ENCODE data around the gene MVP. TPM values are rescaled to one million over a fixed set of nuclear protein-coding genes. Genes with fewer than 3 reads are reported as not detected.

Gene MVP
- total and polyA plus RNA-seq, 7 experiments from 2014 or later = 118 to 221 (median 150) TPM

- Histone ChIP-seq H3K4me1 (ENCODE audit: control insufficient read depth in 2 of 2, insufficient read depth in 2 of 2, low read length in 2 of 2) (peaks cover 0 to 7% of the 10 kb centered on the region in 2 donors), H3K4me3 (ENCODE audit: low read length) (no peak overlapping the region), H3K9me3 (ENCODE audit: control insufficient read depth in 2 of 3, low read length in 3 of 3) (no peaks in the 10 kb centered on the region), H3K36me3 (ENCODE audit: control insufficient read depth in 2 of 3, insufficient read depth in 3 of 3, low read length in 3 of 3) (peaks cover 0 to 2% (median 0%) of the 10 kb centered on the region in 3 experiments), H3K27ac (ENCODE audit: low read depth, low read length) (no peak overlapping the region), H3K27me3 (ENCODE audit: control insufficient read depth in 2 of 2, insufficient read depth in 2 of 2, low read length in 2 of 2) (no peaks in the 10 kb centered on the region)
- Mint-ChIP-seq H3K27ac (no peak overlapping the region), H3K9me3 (peaks cover 0 to 4% (median 0%) of the 10 kb centered on the region in 11 donors), H3K4me3 (no peak overlapping the region), H3K27me3 (no peaks in the 10 kb centered on the region), H3K4me1 (peaks cover 7 to 13% (median 9%) of the 10 kb centered on the region in 7 donors), H3K36me3 (peaks cover 0 to 8% (median 0%) of the 10 kb centered on the region in 5 donors)
- CTCF ChIA-PET = interaction anchor here (0.7 to 2.6 kb wide), 4 partner anchors 30 to 127 kb away, joined by 3 to 13 read pairs (median 4); no protein-coding TSS in a partner anchor
- DNase-seq (no peak), ATAC-seq (no peak)
- POLR2A ChIA-PET = interaction anchor here (0.6 to 1.9 kb wide), 7 partner anchors 9 to 616 kb away, joined by 3 to 7 read pairs (median 3); partner anchors contain the start of genes KIF22 and PAGR1
- intact Hi-C loops (cut with micrococcal nuclease) = no loop called here
These were observed 32.4 kb downstream of the MVP start for GRCh38 chr16:29852654-29853053.

GRCh38 chr16:29854520-29855100 is 34.3 kb downstream of the MVP start:
- H3K27me3 Mint-ChIP-seq = no peaks in the 10 kb centered on the region
- H3K27ac Mint-ChIP-seq = peak overlapping the region in 1 of 9 donors; percentile 34
- Histone ChIP-seq H3K4me3 (ENCODE audit: low read length) (no peak overlapping the region), H3K4me1 (ENCODE audit: control insufficient read depth in 2 of 2, insufficient read depth in 2 of 2, low read length in 2 of 2) (no peaks in the 10 kb centered on the region), H3K27me3 (ENCODE audit: control insufficient read depth in 2 of 2, insufficient read depth in 2 of 2, low read length in 2 of 2) (no peaks in the 10 kb centered on the region), H3K27ac (ENCODE audit: low read depth, low read length) (no peak overlapping the region), H3K9me3 (ENCODE audit: control insufficient read depth in 2 of 3, low read length in 3 of 3) (no peaks in the 10 kb centered on the region), H3K36me3 (ENCODE audit: control insufficient read depth in 2 of 3, insufficient read depth in 3 of 3, low read length in 3 of 3) (peaks cover 0 to 19% (median 0%) of the 10 kb centered on the region in 3 experiments)
- H3K36me3 Mint-ChIP-seq = peaks cover 0 to 14% (median 5%) of the 10 kb centered on the region in 5 donors
- ATAC-seq = no peak
- peaks cover 0 to 12% (median 3%) of the 10 kb centered on the region in 7 donors for H3K4me1 Mint-ChIP-seq
- peaks cover 0 to 4% (median 0%) of the 10 kb centered on the region in 11 donors for H3K9me3 Mint-ChIP-seq
- intact Hi-C loops (cut with micrococcal nuclease) = no loop called here
- POLR2A ChIA-PET = interaction anchor here (0.7 to 1.9 kb wide), 5 partner anchors 22 to 119 kb away, joined by 3 to 7 read pairs (median 5); partner anchors contain the start of gene TAOK2
- no peak overlapping the region for H3K4me3 Mint-ChIP-seq
- DNase-seq = no peak
- CTCF ChIA-PET = no interaction called here

- H3K27ac ChIP-seq (ENCODE audit: low read depth, low read length) = no peak overlapping the region
- no peaks in the 10 kb centered on the region for H3K9me3 ChIP-seq (ENCODE audit: control insufficient read depth in 2 of 3, low read length in 3 of 3)
- ATAC-seq (no peak), DNase-seq (no peak)
- H3K27me3 ChIP-seq (ENCODE audit: control insufficient read depth in 2 of 2, insufficient read depth in 2 of 2, low read length in 2 of 2) = no peaks in the 10 kb centered on the region
- peaks cover 0 to 36% (median 7%) of the 10 kb centered on the region in 3 experiments for H3K36me3 ChIP-seq (ENCODE audit: control insufficient read depth in 2 of 3, insufficient read depth in 3 of 3, low read length in 3 of 3)
- CTCF ChIA-PET = interaction anchor here (0.7 to 1.1 kb wide), 4 partner anchors 36 to 162 kb away, joined by 3 to 6 read pairs (median 4); no protein-coding TSS in a partner anchor
- H3K4me3 ChIP-seq (ENCODE audit: low read length) = no peak overlapping the region
- peaks cover 10 to 15% of the 10 kb centered on the region in 2 donors for H3K4me1 ChIP-seq (ENCODE audit: control insufficient read depth in 2 of 2, insufficient read depth in 2 of 2, low read length in 2 of 2)
- intact Hi-C loops (cut with micrococcal nuclease) = no loop called here
- POLR2A ChIA-PET = interaction anchor here (0.6 to 1.1 kb wide), 4 partner anchors 11 to 193 kb away, joined by 3 to 4 read pairs (median 4); no protein-coding TSS in a partner anchor
- Mint-ChIP-seq H3K27ac (peak overlapping the region in 2 of 9 donors; percentile 42 to 84), H3K27me3 (no peaks in the 10 kb centered on the region), H3K36me3 (peaks cover 0 to 23% (median 5%) of the 10 kb centered on the region in 5 donors), H3K9me3 (no peaks in the 10 kb centered on the region), H3K4me1 (peaks cover 12 to 25% (median 15%) of the 10 kb centered on the region in 7 donors), H3K4me3 (peak overlapping the region in 1 of 10 donors; percentile 29)
These were observed 37.0 kb downstream of the MVP start for GRCh38 chr16:29857133-29857760.

- no peak for DNase-seq
- Mint-ChIP-seq H3K4me3 (no peak overlapping the region), H3K27ac (peak overlapping the region in 1 of 9 donors; percentile 11), H3K4me1 (peaks cover 12 to 31% (median 21%) of the 10 kb centered on the region in 7 donors), H3K27me3 (no peaks in the 10 kb centered on the region), H3K9me3 (no peaks in the 10 kb centered on the region), H3K36me3 (peaks cover 0 to 23% (median 5%) of the 10 kb centered on the region in 5 donors)
- H3K9me3 ChIP-seq (ENCODE audit: control insufficient read depth in 2 of 3, low read length in 3 of 3) = no peaks in the 10 kb centered on the region
- no peaks in the 10 kb centered on the region for H3K27me3 ChIP-seq (ENCODE audit: control insufficient read depth in 2 of 2, insufficient read depth in 2 of 2, low read length in 2 of 2)
- ChIA-PET CTCF (interaction anchor here (0.7 to 1.4 kb wide), 3 partner anchors 10 to 161 kb away, joined by 3 to 5 read pairs (median 3); no protein-coding TSS in a partner anchor), POLR2A (interaction anchor here (0.6 to 1.0 kb wide), 5 partner anchors 10 to 194 kb away, joined by 3 to 4 read pairs (median 3); no protein-coding TSS in a partner anchor)
- peaks cover 13 to 17% of the 10 kb centered on the region in 2 donors for H3K4me1 ChIP-seq (ENCODE audit: control insufficient read depth in 2 of 2, insufficient read depth in 2 of 2, low read length in 2 of 2)
- intact Hi-C loops (cut with micrococcal nuclease) = no loop called here
- H3K4me3 ChIP-seq (ENCODE audit: low read length) = no peak overlapping the region
- no peak for ATAC-seq
- H3K36me3 ChIP-seq (ENCODE audit: control insufficient read depth in 2 of 3, insufficient read depth in 3 of 3, low read length in 3 of 3) = peaks cover 0 to 42% (median 7%) of the 10 kb centered on the region in 3 experiments
- H3K27ac ChIP-seq (ENCODE audit: low read depth, low read length) = no peak overlapping the region
These were observed 38.0 kb downstream of the MVP start for GRCh38 chr16:29858149-29858849.

- Histone ChIP-seq H3K9me3 (ENCODE audit: control insufficient read depth in 2 of 3, low read length in 3 of 3) (no peaks in the 10 kb centered on the region), H3K4me3 (ENCODE audit: low read length) (no peak overlapping the region), H3K27me3 (ENCODE audit: control insufficient read depth in 2 of 2, insufficient read depth in 2 of 2, low read length in 2 of 2) (no peaks in the 10 kb centered on the region), H3K4me1 (ENCODE audit: control insufficient read depth in 2 of 2, insufficient read depth in 2 of 2, low read length in 2 of 2) (peaks cover 13 to 17% of the 10 kb centered on the region in 2 donors), H3K27ac (ENCODE audit: low read depth, low read length) (no peak overlapping the region), H3K36me3 (ENCODE audit: control insufficient read depth in 2 of 3, insufficient read depth in 3 of 3, low read length in 3 of 3) (peaks cover 0 to 42% (median 7%) of the 10 kb centered on the region in 3 experiments)
- Mint-ChIP-seq H3K36me3 (peaks cover 0 to 23% (median 5%) of the 10 kb centered on the region in 5 donors), H3K9me3 (no peaks in the 10 kb centered on the region), H3K4me1 (peaks cover 12 to 35% (median 26%) of the 10 kb centered on the region in 7 donors), H3K27me3 (no peaks in the 10 kb centered on the region), H3K27ac (peak overlapping the region in 1 of 9 donors; percentile 62), H3K4me3 (peak overlapping the region in 1 of 10 donors; percentile 29)
- intact Hi-C loops (cut with micrococcal nuclease) = no loop called here
- ChIA-PET POLR2A (interaction anchor here (0.6 to 1.0 kb wide), 3 partner anchors 39 to 102 kb away, joined by 3 to 4 read pairs (median 3); no protein-coding TSS in a partner anchor), CTCF (interaction anchor here (1.4 kb wide), 1 partner anchor 11 kb away, joined by 3 read pairs; no protein-coding TSS in a partner anchor)
- ATAC-seq (no peak), DNase-seq (no peak)
These were observed 38.7 kb downstream of the MVP start for GRCh38 chr16:29858974-29859373.

- no peaks in the 10 kb centered on the region for H3K9me3 ChIP-seq (ENCODE audit: control insufficient read depth in 2 of 3, low read length in 3 of 3)
- H3K27ac ChIP-seq (ENCODE audit: low read depth, low read length) = no peak overlapping the region
- peak overlapping the region in 3 of 9 donors; percentile 5 to 67 (median 43) for H3K27ac Mint-ChIP-seq
- H3K27me3 Mint-ChIP-seq = no peaks in the 10 kb centered on the region
- no peak for ATAC-seq
- intact Hi-C loops (cut with micrococcal nuclease) = loop anchor here in 1 of 2 donors (5.0 kb wide), 2 partner anchors 42 to 158 kb away; partner anchors contain the start of gene ASPHD1
- H3K36me3 Mint-ChIP-seq = peaks cover 0 to 23% (median 5%) of the 10 kb centered on the region in 5 donors
- H3K36me3 ChIP-seq (ENCODE audit: control insufficient read depth in 2 of 3, insufficient read depth in 3 of 3, low read length in 3 of 3) = peaks cover 0 to 42% (median 7%) of the 10 kb centered on the region in 3 experiments
- H3K9me3 Mint-ChIP-seq = no peaks in the 10 kb centered on the region
- ChIA-PET POLR2A (interaction anchor here (1.0 kb wide), 2 partner anchors 41 to 194 kb away, joined by 4 to 5 read pairs; no protein-coding TSS in a partner anchor), CTCF (interaction anchor here (0.6 kb wide), 1 partner anchor 66 kb away, joined by 4 read pairs; the partner anchor contains the start of gene KCTD13)
- H3K4me3 Mint-ChIP-seq = peak overlapping the region in 3 of 10 donors; percentile 45 to 96 (median 75)
- no peak for DNase-seq
- H3K4me1 Mint-ChIP-seq = peaks cover 12 to 35% (median 26%) of the 10 kb centered on the region in 7 donors
- H3K4me3 ChIP-seq (ENCODE audit: low read length) = no peak overlapping the region
- no peaks in the 10 kb centered on the region for H3K27me3 ChIP-seq (ENCODE audit: control insufficient read depth in 2 of 2, insufficient read depth in 2 of 2, low read length in 2 of 2)
- peaks cover 13 to 17% of the 10 kb centered on the region in 2 donors for H3K4me1 ChIP-seq (ENCODE audit: control insufficient read depth in 2 of 2, insufficient read depth in 2 of 2, low read length in 2 of 2)
These were observed 40.0 kb downstream of the MVP start for GRCh38 chr16:29860218-29860617.

All from naive thymus-derived CD4-positive, alpha-beta T cell (primary cell).